HG02798 (cell line): ENCODE measurements around the gene EPB41.

Experiments
- ATAC-seq: cut with Tn5 transposase; IDR thresholded peaks from one replicate; pipeline ENCODE4 v1.9.1; 2021; ENCODE audit warnings: mild to moderate bottlenecking; ENCODE audit not compliant: unreplicated experiment, poor library complexity

EPB41 gene

GRCh38 chr1:29157269-29157601, 242.9 kb downstream of the EPB41 start:
- no peak for ATAC-seq

- no peak for ATAC-seq
These were observed 245.4 kb downstream of the EPB41 start for GRCh38 chr1:29159773-29160172.

- no peak for ATAC-seq
These were observed 247.7 kb downstream of the EPB41 start for GRCh38 chr1:29162025-29162424.

GRCh38 chr1:29162476-29163138, 248.2 kb downstream of the EPB41 start:
- no peak for ATAC-seq

GRCh38 chr1:29164588-29164987, 250.2 kb downstream of the EPB41 start:
- ATAC-seq = no peak

GRCh38 chr1:29166291-29166878, 252.0 kb downstream of the EPB41 start:
- ATAC-seq = no peak

- ATAC-seq = no peak
These were observed 253.5 kb downstream of the EPB41 start for GRCh38 chr1:29167904-29168303.
